Activated naive CD4-positive, alpha-beta T cell treated with anti-CD3 and anti-CD28 coated beads, Interleukin-2, amount 50 U/mL, for 16 hours (primary cell): ENCODE measurements around the gene ST3GAL3.

ENCODE experiments used
- DNase-seq: peaks from one replicate; pipeline ENCODE4 v3.0.0-alpha.2; 2020

ST3GAL3 gene

DNA sequence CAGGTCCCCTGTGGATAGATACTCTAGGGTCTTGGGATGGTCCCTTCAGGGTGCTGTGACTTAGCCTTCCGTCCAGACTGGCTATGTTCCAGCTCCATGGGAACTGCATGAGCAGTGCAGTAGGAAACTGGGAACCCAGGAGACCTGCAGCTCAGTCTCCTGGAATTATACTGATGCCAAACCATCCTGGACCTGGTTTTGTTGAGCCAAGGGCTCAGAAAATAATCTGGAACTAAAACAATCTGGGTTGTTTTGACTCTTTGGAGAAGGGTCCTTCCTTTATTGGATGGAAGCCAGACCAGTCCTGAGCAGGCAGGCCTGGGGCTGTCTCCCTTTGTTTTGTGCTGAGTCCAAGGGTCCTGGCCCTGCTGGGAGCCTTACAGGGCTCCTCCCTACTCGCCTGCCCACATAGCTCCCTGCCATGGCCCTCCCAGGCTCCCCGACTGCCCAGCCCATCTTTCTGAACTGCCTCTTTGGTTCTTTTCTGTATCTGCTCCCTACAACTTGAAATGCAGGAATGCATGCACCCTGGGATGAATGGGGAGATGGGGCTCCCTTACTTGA, 240.6 kb downstream of the ST3GAL3 start:
- DNase-seq, result no peak

DNA sequence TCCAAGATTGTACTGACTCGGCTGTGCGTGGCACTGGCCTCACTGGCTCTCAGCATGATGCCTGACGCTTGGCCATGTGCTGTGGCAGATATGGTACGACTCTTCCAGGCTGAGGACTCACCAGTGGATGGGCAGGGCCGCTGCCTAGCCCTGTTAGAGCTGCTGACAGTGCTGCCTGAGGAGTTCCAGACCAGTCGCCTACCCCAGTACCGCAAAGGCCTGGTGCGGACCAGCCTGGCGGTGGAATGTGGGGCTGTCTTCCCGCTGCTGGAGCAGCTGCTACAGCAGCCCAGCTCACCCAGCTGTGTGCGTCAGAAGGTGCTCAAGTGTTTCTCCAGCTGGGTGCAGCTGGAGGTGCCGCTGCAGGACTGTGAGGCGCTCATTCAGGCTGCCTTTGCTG, 242.3 kb downstream of the ST3GAL3 start:
- DNase-seq, result no peak

DNA sequence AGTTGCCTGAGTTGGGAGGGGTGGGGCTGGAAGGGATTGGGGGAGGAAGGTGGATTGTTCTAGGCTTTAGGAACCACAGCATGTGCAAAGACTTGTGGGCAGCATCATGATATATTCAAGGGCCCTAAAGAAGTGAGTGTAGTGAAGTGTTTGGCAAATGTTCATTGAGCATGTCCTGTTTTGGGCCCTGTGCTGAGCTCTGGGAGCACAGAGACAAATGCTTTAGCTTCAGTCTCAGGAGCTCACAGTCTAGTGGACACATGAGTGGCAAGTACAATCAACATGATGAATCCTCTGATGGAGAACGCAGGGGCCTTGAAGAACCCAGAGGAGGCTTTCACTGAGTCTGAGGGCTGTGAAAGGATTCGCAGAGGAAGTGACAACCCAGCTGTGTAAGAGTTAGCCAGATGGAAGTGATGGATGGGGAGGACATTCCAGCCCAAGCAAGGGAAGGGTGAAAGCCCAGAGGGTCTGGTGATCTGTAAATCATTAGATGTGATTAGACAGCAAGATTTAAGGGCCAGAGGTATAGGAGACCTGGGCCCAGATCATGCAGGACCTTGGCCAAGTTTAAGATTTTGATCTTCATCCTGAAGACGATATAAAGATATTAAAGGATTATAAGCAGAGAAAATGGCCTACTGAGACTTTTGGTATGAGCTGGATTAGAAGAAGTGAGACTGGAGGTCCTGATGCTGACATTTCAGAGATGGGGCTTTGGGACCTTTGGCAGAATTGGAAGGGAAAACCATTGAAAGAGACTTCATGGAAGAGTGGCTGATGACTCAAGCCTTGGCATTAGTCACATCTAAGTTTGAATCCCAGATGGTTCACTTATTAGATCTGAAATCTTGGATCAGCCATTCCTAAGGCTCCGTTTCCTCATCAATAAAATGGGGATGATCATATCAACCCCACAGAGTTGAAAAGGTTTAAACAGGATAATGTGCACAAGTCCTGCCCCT, 244.0 kb downstream of the ST3GAL3 start:
- DNase-seq, result no peak

DNA sequence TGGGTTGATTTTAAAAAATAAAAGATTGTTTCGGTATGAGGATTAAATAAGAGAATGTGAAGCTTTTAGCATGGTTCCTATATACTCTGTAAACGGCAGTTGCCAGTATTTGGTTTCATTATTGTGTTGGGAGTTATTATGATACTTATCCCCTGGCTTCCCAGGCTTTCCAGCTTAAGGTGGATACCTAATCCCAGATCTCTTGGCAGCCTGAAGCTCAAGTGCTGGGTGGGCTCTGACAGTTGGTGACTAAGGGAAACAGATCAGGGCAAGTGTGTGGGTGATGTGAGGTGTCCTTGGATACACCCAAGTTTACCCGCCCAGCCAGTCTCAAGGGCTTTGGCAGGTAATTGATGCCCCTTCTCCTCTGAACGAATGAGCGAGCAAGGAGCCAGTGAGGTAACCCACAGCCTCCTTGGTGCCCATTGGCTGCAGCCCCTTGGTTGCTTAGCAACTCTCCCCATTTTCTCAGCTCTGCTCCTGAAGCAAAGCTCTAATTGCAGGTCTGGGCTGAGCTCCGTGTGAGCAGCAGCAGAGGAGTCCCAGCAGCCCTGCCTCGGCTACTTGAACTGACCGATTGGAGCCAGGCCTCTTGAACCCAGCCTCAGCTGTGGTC, 245.5 kb downstream of the ST3GAL3 start:
- DNase-seq, result no peak

DNA sequence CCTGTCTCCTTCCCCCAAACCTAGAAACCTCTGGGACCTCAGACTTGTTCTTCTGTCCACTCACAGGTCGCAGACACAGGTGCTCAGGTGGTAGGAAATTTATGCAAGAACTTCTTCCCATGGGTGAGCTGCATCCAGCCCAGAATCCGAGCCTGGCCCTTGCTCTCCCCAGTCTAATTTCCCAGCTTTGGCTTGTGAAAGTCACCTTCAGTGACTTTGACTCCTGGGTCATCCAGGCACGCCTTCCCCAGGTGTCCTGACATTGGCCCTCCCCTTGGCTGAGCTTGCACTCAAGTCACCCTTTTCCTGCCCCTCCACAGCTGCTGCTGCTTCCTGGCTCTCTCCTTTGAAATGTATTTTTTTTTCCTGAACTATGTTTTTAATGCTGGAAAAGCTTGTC, 246.0 kb downstream of the ST3GAL3 start:
- no peak for DNase-seq

DNA sequence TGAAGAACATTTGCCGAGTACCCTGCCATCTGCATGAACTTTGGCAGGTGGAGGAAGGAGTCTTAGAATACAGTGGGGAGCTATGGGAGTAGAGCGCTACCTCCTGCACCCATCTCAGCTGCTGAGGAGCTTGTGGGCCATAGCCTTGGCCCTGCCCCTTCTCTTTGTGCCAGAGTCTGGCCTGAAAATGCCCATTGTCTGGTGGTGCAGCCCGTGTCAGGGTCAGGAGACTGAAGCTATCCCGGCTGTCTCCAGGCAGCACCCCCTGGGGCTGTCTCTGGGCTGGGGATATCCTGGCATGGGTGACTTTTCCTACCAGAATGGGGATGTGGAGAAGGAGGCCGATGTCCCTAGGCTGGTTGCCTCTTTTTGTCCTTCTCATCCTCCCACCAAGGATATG, 246.7 kb downstream of the ST3GAL3 start:
- no peak for DNase-seq

DNA sequence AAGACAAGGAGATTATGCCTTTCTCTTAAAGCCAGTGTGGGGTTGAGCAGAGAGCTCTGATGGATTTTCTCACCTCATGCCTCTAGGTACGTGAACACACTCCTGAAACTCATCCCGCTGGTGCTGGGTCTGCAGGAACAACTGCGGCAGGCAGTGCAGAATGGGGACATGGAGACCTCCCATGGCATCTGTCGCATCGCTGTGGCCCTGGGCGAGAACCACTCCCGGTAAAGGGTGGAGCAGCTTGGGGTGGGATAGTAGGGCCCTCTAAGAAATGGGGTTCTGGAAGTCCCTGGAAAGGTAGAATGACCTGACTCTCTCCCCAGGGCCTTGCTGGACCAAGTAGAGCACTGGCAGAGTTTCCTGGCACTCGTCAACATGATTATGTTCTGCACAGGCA, 248.9 kb downstream of the ST3GAL3 start:
- no peak for DNase-seq

DNA sequence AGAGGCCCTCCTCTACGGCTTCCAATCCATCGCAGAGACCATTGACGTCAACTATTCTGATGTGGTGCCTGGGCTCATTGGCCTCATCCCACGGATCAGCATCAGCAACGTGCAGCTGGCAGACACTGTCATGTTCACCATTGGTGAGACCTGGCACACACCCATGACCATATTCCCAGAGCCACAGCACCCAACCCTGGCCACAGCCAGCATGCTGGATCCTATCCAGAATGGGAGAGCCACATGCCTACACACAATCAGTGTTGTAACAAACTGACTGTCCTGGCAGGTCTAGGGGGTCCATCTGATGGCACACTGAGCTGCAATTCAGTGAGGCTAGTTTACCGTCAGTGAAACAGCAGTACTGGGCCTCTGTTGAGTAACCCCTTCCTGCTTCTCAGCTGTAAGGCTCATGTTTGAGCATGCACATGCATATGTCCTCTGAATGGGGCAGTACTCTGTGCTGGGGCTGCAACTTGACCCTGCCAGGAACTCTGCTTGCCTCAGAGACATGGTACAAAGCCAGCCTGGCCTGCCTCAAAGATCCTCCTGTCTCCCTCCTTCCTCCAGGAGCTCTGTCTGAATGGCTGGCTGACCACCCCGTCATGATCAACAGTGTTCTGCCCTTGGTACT, 250.2 kb downstream of the ST3GAL3 start:
- DNase-seq, result no peak

DNA sequence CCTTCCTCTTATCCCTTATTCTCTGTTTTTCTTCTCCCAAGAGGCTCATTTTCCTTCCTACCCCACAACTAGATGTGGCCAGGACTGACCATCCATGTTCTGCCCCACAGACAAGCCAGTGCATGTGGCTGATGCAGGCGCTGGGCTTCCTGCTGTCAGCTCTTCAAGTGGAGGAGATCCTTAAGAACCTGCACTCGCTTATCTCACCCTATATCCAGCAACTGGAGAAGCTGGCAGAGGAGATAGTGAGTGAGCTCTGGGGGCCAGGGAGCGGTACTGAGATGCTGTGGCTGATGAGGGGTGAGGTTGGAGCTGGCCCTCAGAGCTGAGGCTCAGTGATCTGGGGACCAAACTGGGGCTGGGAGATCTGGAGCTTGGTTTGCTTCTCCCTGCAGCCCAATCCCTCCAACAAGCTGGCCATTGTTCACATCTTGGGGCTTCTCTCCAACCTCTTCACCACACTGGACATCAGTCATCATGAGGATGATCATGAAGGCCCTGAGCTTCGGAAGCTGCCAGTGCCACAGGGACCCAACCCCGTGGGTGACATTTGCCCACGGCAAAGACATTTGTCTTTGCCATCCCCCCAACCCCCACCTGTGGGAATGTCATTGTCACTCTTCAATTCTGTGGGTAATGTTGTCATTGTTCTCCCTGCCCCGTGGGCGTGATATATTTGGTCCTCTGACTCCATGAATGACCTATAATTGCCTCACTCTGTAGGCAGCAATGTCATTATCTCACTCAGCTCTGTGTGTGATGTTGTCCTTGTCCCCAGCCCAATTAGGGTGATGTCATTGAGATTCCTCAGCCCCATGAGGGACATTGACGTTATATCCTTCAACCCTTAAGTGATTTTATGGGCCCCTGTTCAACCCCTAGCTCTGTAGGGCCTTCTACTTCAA, 251.3 kb downstream of the ST3GAL3 start:
- DNase-seq, result no peak

DNA sequence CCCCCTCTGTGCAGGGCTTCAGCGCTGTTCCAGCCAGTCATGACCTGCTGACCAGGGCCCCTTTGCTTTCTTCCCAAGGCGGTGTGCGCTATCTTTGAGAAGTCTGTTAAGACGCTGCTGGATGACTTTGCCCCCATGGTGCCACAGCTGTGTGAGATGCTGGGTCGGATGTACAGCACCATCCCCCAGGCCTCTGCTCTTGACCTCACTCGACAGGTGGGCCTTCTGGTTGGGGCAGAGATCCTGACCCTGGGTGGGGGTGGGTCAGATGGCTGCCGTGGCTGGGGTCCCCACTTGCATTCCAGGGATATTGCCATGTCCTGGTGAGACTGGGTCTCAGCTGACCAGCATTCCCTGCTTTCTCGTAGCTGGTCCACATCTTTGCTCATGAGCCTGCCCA, 253.5 kb downstream of the ST3GAL3 start:
- DNase-seq, result no peak

DNA sequence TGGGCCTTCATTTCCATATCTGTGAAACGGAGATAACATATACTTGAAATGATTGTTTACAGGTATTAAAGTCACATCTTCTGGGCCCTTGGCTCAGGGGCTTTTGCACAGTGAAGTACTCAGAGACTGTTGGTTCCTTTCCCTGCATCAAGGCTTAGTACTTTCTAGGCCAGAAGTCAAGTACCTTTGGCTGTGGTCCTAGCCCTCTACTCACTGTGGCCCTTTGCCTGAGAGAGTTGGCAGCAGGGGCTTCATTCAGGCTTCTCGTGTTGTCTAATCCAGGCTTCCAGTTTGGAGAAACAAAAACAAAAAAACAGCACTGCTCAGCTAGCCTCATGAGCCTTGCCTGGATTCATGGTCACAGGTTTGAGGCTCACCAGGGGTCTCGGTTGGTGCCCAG, 254.4 kb downstream of the ST3GAL3 start:
- DNase-seq, result no peak

DNA sequence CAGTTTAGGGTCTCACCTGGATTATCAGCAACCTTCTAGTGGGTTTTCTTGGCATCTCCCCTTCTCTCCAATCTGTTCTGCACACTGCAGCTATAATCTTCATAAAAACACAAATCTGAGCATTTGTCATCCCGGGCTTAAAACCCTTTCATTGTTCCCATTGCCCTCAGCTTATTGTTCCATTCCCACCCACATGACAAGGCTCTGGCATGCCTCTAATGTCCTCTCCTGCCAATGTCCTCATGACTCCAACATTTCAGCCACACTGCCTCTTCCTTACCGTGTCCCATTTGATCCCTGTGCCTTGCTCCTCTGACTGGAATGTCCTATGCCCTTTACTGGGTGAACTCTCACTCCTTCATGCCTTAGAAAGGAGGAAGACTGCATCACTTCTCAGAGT, 255.0 kb downstream of the ST3GAL3 start:
- no peak for DNase-seq

DNA sequence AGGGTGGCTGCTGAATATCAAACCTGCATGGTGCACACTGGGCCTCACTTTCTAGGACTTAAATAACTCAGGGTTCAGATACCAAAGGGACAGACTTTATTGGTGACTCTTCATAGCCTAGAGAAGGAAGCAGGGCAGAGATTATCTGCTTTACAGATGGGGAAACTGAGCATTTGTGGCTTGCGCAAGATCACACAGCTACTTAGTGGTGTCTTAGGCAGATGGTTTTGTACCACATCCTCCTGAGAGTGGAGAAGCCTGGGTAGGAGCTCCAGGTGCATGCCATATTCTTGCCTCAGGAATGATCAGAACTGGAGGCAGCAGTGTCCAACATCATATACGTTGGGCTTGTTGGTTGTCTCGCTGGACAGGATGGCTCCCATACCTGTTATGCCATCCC, 255.7 kb downstream of the ST3GAL3 start:
- no peak for DNase-seq

DNA sequence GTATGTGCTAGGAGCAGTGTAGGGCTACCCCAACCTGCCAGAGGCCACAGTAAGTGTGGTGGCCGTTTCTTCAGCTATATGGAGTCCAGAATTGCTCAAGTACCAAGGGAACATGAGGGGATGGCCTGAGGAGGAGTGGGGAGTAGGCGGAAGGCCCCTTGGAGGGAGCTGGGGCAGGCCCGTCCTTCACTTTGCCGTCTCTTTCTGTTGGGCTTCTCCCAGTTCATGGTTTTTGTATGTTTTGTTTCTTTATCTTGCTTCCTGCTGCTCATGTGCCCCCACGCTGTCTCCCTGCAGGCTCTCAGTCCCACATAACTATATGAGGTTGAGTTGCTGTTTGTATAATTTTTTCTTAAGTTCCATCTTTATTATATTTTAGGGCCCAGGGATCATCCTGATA, 256.6 kb downstream of the ST3GAL3 start:
- no peak for DNase-seq

DNA sequence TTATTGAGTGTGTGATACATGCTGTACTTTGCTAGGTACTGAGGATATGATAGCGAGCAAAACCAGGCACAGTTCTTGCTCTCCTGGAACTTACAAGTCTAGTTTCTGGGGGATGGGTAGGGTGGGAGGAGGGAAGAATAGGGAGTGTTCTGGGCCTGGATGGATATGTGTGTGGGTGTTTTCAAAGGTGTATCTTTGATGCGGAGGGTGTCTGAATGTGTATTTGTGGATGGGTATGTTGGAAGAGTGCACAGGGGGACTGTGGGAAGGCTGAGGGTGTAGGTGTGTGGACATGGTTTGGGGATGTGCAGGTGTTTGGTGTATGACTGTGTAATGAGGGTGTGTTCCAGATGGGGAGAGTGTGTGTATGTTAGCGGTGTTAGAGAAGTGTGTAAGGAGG, 258.0 kb downstream of the ST3GAL3 start:
- DNase-seq, result no peak

DNA sequence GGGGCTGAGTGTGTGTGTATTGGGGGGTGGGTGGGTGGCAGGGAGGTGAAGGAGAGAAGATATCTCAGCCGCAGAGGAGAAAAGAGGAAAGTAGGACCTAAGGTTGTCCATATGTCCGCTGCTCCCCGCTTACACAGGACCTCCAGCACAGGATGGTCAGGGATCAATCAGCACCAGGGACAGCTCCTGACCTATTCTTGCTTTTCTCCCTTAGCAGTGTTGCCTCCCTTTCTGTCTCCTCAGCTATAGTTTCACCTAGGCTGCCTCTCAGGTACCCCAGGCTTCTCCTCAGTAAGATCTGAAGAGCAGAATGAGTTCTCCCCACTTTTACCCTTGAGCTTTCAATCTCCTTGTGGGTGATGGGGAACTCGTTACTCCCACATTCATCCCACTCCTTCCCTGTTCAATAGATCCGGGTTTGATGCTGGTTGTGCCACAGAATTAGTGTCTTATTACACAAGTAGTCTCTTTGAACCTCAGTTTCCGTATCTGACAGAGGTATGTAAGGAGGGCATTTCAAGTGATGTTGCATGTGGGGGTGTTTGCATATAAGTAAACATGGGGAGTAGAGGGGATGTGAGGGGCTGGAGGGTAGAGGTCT, 261.1 kb downstream of the ST3GAL3 start:
- no peak for DNase-seq

DNA sequence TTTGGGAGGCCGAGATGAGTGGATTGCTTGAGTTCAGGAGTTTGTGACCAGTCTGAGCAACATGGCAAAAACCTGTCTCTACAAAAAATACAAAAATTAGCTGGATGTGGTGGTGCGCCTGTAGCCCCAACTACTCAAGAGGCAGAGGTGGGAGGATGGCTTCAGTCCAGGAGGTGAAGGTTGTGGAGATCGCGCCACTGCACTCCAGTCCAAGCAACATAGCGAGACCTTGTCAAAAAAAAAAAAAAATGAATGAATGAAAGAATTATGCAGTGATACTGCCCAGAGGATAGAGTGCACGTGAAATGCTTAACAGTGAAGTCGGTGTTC, 262.0 kb downstream of the ST3GAL3 start:
- DNase-seq, result no peak

DNA sequence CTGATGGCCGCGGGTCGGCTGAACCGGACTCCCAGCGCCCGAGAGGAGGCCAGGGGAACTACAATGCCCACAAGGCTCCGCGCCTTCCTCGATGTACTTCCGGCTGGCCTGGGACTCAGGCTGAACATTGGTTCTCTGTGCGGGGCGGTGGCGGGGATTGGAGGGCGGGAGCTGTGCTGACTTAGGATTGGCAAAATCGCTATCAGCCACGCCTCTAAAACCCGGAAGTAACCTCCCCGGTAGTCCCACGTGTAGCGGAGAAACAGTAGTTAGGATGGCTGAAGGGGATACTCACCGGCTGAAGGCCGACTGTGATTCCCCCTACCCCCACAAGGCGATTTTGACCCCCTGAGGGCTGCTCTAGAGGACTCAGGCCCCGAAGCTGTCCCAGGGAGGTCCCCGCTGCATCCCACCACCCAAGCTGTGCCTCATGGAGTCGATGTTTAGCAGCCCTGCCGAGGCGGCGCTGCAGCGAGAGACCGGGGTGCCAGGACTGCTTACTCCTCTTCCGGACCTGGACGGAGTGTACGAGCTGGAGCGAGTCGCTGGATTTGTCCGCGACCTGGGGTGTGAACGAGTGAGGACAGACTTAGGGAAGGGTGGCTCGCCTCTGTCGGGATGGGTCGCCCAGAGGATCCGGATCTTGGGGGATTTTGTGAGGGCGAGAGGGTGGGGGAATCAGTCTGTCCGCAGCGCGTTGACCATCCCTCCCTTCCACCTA, 262.6 kb downstream of the ST3GAL3 start, which contains the start of gene DPH2:
Gene DPH2 (plus strand): TSS at position 265 of the 721 bp plus-strand sequence. CDS start 166 bp downstream, at position 431.
- DNase-seq, result peak; percentile 97

DNA sequence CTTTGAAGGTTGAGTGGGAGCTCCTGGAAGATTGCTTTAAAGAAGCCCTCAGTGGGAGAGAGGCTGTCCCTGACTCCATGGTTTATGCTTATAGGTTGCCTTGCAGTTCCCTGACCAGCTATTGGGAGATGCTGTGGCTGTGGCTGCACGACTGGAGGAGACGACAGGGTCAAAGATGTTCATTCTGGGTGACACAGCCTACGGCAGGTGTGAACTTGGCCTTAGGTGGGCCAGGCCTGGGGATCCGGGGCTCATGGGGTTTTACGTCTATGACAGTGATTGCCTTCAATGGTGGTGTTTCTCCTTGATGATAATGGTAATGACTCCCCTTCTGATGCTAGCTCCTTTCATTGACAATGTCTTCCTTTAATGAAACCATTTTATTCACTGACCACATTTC, 263.2 kb downstream of the ST3GAL3 start:
- no peak for DNase-seq

DNA sequence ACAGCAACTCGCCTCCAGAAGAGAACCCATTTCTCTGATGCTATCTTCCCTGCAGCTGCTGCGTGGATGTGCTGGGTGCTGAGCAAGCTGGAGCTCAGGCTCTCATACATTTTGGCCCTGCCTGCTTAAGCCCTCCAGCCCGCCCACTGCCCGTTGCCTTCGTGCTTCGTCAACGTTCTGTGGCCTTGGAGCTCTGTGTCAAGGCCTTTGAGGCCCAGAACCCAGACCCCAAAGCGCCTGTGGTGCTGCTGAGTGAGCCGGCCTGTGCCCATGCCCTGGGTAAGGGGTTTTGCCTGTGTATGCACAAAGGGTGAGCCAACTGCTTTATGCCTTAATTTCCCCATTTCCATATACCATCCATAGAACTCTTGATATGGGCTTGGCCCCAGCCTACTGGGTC, 263.6 kb downstream of the ST3GAL3 start:
- no peak for DNase-seq

DNA sequence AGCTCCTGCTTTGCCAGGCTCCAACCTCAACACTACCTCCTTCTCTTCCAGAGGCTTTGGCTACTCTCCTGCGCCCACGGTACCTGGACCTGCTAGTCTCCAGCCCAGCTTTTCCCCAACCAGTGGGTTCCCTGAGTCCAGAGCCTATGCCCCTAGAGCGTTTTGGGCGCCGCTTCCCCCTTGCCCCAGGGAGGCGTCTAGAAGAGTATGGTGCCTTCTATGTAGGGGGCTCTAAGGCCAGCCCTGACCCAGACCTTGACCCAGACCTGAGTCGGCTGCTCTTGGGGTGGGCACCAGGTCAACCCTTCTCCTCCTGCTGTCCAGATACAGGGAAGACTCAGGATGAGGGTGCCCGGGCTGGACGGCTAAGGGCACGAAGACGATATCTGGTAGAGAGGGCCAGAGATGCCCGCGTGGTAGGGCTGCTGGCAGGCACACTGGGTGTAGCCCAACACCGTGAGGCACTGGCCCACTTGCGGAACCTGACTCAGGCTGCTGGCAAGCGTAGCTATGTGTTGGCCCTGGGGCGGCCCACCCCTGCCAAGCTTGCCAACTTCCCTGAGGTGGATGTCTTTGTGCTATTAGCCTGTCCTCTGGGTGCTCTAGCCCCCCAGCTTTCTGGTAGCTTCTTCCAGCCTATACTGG, 264.1 kb downstream of the ST3GAL3 start:
- DNase-seq, result no peak
